Measurements from ENCODE around the gene WWOX.

- no peak for TF ChIP-seq CTCF (optimal IDR thresholded peaks at IDR 0.05 in 1 of 3, IDR thresholded peaks at IDR 0.05 in 1 of 3, conservative IDR thresholded peaks at IDR 0.05 in 1 of 3; ENCODE audit: extremely low read depth in 1 of 3, insufficient read depth in 2 of 3, low read length in 3 of 3)
- TF ChIP-seq EZH2 (IDR thresholded peaks at IDR 0.05; ENCODE audit: low read length) = no peak
Measured at GRCh38 chr16:79114759-79115158, 1015.3 kb downstream of the WWOX start.

Measured in keratinocyte (primary cell).